ENCODE results near the gene POLR1E.
"Not testable (repeated sequence)": the region's sequence is repeated elsewhere in the genome, so short reads cannot be mapped to it uniquely, and the experiment has no call there.

The POLR1E gene

GRCh38 chr9:37503736-37504135, 18.0 kb downstream of the POLR1E start:
- DNase-seq (ENCODE audit: low read depth in 2 of 2) = peak in 1 of 2 donors; percentile 16

DNA sequence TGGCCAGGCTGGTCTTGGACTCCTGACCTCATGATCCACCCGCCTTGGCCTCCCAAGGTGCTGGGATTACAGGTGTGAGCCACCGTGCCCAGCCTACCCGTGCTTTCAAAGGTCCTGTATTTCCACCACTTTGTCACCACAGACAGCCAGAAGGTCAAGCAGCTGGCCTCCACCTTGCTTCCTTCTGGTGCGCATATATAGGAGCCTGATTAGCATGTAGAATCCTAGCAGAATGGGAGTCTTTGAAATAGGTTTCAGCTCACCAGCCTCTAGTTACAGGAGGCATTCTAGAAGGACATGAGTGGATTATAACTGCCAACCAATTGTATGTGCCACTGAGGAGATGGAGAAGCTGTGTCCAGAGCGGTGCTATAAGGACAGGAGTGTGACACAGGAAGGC, 18.9 kb downstream of the POLR1E start:
- DNase-seq (ENCODE audit: low read depth in 2 of 2) = no peak

GRCh38 chr9:37507566-37508134, 21.9 kb downstream of the POLR1E start:
- no peak for DNase-seq (ENCODE audit: low read depth in 2 of 2)

- DNase-seq (ENCODE audit: low read depth in 2 of 2) = no peak
Measured at GRCh38 chr9:37508135-37508833, 22.5 kb downstream of the POLR1E start.

DNA sequence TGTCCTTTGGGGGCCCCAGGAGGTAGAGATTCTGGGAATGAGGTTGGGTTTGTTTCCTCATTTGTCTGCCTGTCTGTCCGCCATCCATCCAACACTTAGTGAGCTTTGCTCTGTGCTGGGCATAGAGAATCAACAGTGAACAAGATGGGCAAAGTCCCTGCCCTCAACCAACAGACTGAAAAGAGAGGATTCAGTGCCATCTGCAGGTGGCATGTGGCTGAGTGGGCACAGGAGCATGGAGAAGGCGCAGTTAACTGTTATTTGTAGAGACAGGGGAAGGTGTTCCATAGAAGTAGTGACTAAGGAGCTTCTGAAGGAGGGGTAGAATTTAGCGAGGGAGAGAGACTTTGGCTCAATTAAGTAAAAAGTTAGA, 23.1 kb downstream of the POLR1E start:
- no peak for DNase-seq (ENCODE audit: low read depth in 2 of 2)

- no peak for DNase-seq (ENCODE audit: low read depth in 2 of 2)
Measured at GRCh38 chr9:37509536-37509935, 23.8 kb downstream of the POLR1E start.

DNA sequence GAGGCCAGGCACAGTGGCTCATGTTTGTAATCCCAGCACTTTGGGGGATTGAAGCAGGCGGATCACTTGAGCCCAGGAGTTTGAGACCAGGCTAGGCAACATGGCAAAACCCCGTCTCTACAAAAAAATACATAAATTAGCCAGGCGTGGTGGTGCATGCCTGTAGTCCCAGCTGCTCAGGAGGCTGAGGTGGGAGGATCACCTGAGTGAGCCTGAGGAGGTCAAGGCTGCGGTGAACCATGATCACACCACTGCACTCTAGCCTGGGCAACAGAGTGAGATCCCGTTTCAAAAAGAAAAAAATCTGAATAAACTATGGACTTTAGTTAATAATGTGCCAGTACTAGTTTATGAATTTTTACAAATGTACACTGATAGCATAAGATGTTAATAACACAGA, 24.3 kb downstream of the POLR1E start:
- DNase-seq (ENCODE audit: low read depth in 2 of 2) = not testable (repeated sequence)

GRCh38 chr9:37511016-37512010, 25.6 kb downstream of the POLR1E start:
- no peak for DNase-seq (ENCODE audit: low read depth in 2 of 2)

GRCh38 chr9:37512437-37512836, 26.7 kb downstream of the POLR1E start:
- peak in 1 of 2 donors; percentile 20 for DNase-seq (ENCODE audit: low read depth in 2 of 2)

- DNase-seq (ENCODE audit: low read depth in 2 of 2) = not testable (repeated sequence)
Measured at GRCh38 chr9:37514415-37514814, 28.7 kb downstream of the POLR1E start.

DNA sequence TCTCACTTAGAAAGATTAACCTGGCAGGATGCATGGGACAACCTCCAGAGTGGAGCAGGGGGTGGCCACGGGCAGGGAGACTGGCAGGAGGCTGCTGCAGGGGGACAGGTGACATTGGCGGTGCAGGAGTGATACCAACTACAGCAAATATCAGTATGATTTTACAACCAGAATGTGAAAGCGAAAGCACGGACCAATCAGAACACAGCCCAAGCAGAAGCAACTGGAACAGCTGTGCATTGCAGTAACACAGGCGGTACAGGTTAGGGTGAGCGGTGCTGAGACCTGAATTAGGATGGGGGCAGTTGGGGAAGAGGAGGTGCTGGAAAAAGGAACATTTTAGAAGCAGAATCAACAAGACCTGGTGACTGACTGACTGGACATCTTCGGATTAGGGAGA, 29.3 kb downstream of the POLR1E start:
- no peak for DNase-seq (ENCODE audit: low read depth in 2 of 2)

DNA sequence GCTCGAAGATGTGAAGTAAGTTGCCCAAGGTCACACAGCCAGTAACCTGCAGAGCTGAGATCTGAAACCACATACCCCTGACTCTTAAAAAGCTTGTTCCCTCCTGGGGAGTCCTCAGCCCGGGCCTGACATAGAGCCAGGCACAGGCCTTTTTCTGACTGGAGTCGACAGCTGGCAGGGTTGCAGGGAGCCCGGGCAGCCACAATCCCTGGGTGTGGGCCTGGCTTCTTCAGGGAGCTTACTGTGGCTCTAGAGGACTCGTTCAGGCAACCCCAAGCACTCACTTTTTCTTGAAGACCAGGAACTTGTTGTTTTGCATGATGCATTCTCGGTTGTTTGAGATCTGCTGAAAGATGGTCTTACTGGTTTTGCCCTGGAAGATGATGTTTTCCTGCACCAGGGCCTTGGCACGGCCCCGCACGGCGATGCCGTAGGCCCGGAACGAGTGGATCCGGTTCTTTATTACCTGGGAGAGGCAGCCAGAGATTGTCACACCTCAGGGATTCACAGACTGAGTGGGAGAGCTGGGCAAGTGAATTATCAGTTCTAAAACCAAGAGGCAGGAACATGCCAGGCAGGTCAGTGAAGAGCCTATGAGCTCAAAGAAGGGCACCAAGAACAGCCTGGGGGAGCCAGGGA, 30.0 kb downstream of the POLR1E start:
- no peak for DNase-seq (ENCODE audit: low read depth in 2 of 2)

DNA sequence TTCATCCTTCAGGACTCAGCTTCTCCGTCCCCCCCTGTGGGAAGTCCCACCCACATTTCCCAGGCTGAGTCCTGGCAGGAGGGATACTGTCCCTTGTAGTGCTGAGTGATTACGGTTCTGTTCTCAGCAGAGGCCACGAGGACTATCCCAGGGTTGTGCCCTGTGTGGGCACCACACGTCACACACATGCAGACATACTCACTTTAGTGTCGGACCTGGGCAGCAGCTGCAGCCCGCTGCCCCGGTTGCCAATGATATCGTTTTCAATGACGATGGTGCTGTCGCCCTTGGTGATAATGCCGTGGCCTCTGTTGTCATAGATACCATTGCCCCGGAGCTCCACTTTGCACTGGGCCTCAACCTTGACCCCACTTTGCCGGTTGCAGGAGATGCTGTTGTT, 32.2 kb downstream of the POLR1E start:
- DNase-seq (ENCODE audit: low read depth in 2 of 2) = no peak

DNA sequence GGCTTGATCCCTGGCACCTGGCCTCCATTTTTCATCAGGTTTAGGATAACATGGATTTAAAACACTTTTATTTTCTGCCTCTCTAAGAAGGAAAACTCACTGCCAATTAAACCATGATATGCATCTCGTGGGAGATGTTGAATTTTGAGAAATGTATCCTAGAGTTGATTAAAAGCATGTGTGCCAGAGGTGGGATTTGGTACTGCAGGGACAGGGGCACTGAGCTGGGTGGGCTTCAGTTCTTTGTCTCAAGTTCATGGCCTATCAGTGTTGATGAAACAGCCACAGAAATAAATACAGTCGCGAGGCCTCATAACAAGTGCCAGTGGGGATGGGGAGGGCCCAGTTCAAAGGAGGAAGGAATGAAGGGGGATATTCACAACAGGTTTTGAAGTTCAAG, 34.9 kb downstream of the POLR1E start:
- DNase-seq (ENCODE audit: low read depth in 2 of 2) = no peak

- no peak for DNase-seq (ENCODE audit: low read depth in 2 of 2)
Measured at GRCh38 chr9:37521111-37521510, 35.4 kb downstream of the POLR1E start.

DNA sequence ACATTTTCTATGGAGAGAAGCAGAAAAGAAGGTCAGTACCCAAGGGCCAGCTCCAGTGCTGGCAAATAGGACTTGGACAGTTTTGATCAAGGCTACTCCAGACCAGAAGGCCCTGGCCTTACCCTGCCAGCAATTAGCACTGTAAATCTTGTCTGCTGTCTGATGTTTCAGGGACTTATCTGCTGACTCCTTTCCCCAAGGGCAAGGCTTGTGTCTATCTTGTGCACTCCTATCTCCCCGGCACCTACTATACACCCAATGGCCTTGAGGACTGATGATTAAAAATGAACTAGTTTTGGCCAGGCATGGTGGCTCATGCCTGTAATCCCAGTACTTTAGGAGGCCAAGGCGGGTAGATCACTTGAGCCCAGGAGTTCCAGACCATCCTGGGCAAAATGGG, 37.2 kb downstream of the POLR1E start:
- DNase-seq (ENCODE audit: low read depth in 2 of 2) = no peak

- no peak for DNase-seq (ENCODE audit: low read depth in 2 of 2)
Measured at GRCh38 chr9:37523916-37524315, 38.2 kb downstream of the POLR1E start.

- DNase-seq (ENCODE audit: low read depth in 2 of 2) = peak; percentile 14 to 36
Measured at GRCh38 chr9:37528652-37529471, 43.1 kb downstream of the POLR1E start.

GRCh38 chr9:37531699-37532098, 46.0 kb downstream of the POLR1E start:
- DNase-seq (ENCODE audit: low read depth in 2 of 2) = no peak

DNA sequence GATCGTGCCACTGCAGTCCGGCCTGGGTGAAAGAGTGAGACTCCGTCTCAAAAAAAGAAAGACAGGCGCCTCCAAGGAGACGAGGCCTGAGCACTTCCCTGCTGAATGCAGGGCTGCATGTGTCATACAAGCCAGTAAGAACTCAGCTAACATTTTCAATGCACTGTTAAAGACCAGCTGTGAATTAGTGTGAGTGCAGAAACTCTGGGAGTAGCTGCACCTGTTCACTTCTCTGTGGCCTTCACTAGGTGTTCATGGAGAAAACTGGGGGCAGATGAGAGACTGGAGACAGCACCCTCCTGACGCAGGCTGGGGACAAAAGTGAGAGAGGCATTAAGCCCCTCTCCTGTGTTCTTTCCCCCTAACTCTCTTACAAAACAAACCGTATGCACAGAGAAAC, 48.7 kb downstream of the POLR1E start:
- DNase-seq (ENCODE audit: low read depth in 2 of 2) = no peak

DNA sequence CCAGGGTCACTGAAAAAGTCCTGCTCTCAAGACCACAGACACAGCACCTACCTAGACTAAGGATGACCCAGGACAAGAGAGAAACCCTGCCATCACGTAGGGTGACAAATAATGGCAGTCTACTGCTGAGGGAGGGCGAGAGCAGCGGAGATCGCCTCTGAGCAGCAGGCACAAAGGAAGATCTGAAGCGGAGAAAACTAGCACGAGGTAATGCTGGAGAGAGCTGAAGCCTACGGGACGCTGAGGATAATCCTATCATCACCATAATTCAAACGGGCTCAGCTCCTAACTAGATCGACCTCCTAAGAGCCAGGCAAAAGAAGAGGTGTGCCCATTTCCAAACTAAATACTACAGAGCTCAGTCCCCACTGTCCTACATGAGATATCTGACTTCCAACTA, 49.2 kb downstream of the POLR1E start:
- no peak for DNase-seq (ENCODE audit: low read depth in 2 of 2)
